NCI-H2227 (cell line): ENCODE results near the gene TRIO.

Source experiments
- DNase-seq: peaks from one replicate; lab custom pipeline; 2025; ENCODE audit not compliant: unreplicated experiment; lab: John Stamatoyannopoulos, UW

The TRIO gene

GRCh38 chr5:14146725-14147124, 3.6 kb downstream of the TRIO start:
- DNase-seq: no peak

GRCh38 chr5:14147210-14147609, 4.1 kb downstream of the TRIO start:
- peak; percentile 22 for DNase-seq

- DNase-seq: no peak
Observed at GRCh38 chr5:14148483-14148882, 5.3 kb downstream of the TRIO start.

- no peak for DNase-seq
Observed at GRCh38 chr5:14148890-14149671, 5.9 kb downstream of the TRIO start.

- no peak for DNase-seq
Observed at GRCh38 chr5:14149672-14150274, 6.6 kb downstream of the TRIO start.

- no peak for DNase-seq
Observed at GRCh38 chr5:14151416-14151815, 8.3 kb downstream of the TRIO start.

- no peak for DNase-seq
Observed at GRCh38 chr5:14153071-14153864, 10.1 kb downstream of the TRIO start.

- DNase-seq: peak; percentile 33
Observed at GRCh38 chr5:14153932-14154731, 11.0 kb downstream of the TRIO start.

GRCh38 chr5:14155075-14155474, 11.9 kb downstream of the TRIO start:
- DNase-seq: no peak

- DNase-seq: no peak
Observed at GRCh38 chr5:14155739-14156138, 12.6 kb downstream of the TRIO start.

GRCh38 chr5:14156290-14156649, 13.1 kb downstream of the TRIO start:
- DNase-seq: no peak

GRCh38 chr5:14156650-14157492, 13.7 kb downstream of the TRIO start:
- no peak for DNase-seq

GRCh38 chr5:14157493-14157782, 14.3 kb downstream of the TRIO start:
- DNase-seq: no peak

- DNase-seq: no peak
Observed at GRCh38 chr5:14158890-14159666, 15.9 kb downstream of the TRIO start.

- DNase-seq: peak; percentile 59
Observed at GRCh38 chr5:14161825-14162556, 18.8 kb downstream of the TRIO start.

- no peak for DNase-seq
Observed at GRCh38 chr5:14164164-14165163, 21.3 kb downstream of the TRIO start.

- no peak for DNase-seq
Observed at GRCh38 chr5:14165375-14166106, 22.4 kb downstream of the TRIO start.
